ENCODE data around the gene CYP1A2.

DNA sequence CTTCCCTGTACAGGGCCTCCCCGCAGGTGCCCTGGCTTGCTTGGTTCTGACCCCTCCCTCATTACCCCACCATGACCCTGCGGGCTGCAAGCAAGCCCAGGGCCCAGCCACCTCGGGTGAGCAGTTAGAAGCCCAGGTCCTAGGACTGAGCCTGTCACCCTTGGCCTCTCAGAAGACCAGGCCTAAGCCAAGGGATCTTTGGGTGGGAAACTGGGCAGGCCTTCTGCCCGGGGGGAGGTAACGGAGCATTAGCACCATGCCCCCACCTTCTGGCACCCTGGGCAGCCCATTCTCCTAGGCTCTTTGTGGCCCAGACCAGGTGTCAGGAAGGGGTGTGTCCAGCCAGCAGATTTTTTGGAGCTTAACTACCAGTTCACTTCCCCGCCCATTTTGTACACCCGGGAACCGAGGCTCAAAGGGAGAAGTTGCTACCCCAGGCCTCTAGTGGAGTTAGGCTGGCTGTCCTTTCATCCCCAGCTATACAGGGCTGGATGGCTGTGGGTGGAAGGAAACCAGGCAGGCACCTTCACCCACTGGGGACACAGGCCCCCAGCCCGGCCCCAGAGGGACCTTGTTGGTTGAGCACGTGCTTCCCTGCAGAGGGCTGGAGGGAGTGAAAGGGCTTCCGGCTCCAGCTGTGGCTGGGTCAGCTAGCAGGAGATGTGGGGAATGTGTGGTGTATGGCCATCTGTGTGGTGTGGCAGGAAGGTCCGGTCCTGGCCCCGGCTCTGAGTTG is 34.6 kb downstream of the CYP1A2 start:
- TF ChIP-seq, protein P1, sequence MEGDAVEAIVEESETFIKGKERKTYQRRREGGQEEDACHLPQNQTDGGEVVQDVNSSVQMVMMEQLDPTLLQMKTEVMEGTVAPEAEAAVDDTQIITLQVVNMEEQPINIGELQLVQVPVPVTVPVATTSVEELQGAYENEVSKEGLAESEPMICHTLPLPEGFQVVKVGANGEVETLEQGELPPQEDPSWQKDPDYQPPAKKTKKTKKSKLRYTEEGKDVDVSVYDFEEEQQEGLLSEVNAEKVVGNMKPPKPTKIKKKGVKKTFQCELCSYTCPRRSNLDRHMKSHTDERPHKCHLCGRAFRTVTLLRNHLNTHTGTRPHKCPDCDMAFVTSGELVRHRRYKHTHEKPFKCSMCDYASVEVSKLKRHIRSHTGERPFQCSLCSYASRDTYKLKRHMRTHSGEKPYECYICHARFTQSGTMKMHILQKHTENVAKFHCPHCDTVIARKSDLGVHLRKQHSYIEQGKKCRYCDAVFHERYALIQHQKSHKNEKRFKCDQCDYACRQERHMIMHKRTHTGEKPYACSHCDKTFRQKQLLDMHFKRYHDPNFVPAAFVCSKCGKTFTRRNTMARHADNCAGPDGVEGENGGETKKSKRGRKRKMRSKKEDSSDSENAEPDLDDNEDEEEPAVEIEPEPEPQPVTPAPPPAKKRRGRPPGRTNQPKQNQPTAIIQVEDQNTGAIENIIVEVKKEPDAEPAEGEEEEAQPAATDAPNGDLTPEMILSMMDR (IDR thresholded peaks at IDR 0.05) = no peak
- no peak for TF ChIP-seq POLR2A (IDR thresholded peaks at IDR 0.05)
